Activated T-helper 1 cell treated with anti-CD3 and anti-CD28 coated beads, Interleukin-2, amount 50 U/mL, for 16 hours (primary cell): ENCODE results near the gene UBE2L5.

Experiments used
- DNase-seq, 2 donors: peaks; one replicate each; pipeline ENCODE4 v3.0.0-alpha.2; 2020; ENCODE audit warnings: low read depth in 1 of 2, low spot score in 1 of 2

The UBE2L5 gene

DNA sequence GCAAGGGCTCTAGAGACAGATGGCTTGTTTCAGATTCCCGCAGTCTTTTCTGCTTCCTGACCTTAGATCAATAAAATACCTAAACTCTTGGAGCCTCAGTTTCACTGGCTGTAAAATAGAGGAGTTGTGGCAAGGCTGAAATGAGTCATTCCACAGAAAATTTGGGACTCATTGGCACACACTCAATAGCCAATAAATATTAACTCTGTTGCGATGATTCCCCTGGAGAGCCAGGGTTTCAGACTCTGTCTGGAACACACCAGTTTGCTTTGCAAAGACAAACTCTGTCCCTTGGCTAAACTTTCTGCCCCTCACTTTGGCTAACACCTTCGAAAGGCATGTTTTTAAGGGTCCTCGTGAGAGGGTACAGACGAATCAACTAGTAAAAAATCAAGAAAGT lies 18.1 kb upstream of the UBE2L5 start:
- no peak for DNase-seq

DNA sequence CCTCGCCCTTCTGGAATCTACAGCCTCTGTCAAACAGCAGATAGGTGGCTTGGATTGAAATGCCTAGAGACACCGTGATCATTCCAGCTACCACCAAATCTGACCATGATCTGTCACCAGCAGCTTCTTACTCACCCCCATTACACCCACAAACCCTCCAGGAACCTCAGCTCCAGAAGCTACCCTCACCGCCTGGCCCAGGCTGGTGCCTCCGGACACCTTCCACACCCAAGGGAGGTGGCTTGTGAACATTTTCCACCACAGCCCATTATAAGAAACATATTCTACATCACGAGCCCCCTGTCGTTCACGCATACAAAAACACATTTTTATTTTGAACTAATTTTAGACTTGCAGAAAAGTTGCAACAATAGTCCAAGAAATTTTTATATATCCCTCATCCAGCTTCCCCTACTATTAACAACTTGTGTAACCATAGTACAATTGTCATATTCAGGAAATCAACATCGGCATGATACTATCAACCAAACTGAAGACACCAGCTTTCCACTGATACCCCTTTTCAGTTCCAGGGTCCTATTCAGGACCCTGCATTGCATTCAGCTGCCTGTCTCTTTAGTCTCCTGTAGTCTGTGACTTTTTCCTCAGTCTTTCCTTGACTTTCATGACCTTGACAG lies 15.4 kb upstream of the UBE2L5 start:
- DNase-seq, result no peak

DNA sequence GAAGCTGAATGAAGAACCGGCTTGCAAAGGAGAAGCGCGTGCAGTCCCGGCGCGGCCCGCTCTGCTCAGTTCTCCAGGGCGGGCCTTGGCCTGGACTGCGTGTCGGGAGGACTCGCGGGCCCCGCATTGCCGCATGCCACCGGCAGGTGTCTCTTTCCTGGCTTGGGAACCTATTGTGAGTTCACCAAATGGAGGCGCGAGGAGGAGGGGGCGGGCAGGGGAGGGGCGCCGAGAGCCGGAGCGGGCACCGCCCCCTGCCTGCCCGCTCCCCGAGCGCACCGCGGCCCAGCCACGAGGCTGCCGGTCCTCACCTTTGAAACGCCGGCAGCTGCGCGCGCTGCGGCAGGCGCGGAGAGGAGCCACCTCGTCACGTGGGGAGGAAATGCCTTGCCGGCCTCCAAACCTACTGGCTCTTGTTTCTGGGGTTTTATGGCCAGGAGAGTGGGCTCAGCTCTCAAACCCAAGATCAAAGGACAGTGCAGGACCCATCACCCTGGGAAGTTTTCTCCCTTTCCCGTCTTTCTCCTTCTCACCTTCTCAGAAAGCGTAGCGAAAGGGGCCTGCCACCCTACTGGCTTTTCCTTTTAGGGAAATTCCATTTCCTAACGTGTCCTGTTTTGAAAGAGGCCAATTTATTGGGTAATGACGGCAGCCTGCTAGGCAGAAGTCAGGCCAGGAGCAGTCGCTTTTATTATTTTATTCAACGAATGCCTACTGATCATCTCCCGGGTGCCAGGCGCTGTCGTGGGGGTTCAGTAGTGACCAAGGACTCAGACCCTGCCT lies 13.8 kb upstream of the UBE2L5 start:
- peak; percentile 82 to 84 for DNase-seq

DNA sequence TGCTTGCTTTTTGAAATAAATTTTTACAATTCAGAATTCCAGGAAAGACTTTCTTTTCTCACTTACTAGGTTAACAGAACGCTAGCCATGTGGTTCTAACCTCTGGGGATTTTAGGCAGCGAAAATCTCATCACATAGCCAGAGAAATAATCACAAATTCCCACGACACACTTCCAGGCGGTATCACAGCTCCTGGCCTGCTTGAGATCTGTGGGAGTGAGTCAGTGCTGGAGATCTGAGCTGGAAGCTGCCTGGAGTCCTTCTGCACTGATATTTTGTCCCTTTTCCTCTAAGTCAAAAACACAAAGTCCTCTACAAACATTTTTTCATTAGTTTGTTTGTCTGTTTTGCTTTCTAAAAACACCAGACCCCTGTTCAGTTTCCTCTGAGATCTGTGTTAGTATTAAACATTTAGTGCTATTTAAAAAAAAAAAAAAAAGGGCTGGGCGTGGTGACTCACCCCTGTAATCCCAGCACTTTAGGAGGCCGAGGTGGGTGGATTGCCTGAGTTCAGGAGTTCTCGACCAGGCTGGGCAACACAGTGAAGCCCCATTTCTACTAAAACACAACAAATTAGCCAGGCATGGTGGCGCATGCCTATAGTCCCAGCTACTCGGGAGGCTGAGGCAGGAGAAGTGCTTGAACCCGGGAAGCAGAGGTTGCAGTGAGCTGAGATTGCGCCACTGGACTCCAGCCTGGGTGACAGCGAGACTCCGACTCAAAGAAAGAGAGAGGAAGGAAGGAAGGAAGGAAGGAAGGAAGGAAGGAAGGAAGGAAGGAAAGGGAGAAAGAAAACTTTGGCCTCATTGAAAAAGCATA lies 12.2 kb upstream of the UBE2L5 start:
- no peak for DNase-seq

DNA sequence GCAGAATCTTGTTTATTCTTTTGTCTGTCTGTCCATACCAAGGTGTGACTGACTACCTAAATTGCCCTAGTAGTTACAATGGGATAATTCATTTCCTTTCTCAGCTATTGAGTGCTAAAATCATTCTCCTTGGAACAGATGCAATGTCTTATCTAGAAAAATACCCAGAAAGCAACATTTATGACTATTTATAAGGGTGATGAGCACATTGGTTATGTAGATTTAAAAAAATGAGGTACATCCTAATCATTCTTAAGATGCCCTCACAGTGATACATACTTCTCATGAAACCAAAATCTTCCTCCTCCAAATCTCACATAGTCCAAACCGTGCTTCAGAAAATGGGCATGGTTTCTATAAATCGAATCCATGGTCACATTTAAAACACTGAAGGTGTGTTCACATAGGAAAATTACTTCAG lies 11.6 kb upstream of the UBE2L5 start:
- no peak for DNase-seq

DNA sequence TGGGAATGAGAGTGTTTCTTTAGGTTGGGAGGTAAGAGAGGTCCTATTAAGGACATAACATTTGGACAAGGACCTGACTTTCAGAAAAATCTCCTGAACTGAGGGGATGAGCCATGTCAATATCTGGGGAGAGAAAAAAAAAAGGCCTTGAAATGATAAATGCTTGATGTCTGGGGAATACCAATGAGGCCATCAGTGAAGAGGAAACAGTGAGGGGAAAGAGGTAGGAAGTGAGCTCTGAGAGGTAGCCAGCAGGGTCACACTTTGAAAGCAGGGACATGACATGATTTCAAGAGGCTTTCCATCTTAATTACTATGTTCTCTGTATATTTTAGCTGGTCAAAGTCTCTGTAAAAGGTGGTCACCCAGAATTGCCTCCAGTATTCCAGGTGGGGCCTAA lies 9.9 kb upstream of the UBE2L5 start:
- DNase-seq, result no peak

DNA sequence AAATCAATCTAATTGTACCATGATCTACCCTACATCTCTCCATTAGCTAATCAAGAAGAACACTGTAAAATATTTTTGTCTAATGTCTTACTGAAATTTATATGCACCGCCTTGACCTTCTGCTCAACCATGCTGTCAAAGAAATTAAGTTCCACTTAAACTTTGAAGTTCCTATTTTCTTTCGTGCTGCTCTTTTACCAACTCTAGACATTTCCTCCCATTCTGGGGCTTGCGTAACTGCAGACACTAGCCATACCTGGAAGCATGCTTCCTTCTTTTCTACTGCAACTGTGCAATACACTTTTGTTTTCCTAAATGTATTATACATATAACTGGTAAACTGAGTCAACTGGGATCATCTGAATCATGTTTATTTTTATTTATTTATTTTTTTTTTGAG lies 8.5 kb upstream of the UBE2L5 start:
- no peak for DNase-seq

DNA sequence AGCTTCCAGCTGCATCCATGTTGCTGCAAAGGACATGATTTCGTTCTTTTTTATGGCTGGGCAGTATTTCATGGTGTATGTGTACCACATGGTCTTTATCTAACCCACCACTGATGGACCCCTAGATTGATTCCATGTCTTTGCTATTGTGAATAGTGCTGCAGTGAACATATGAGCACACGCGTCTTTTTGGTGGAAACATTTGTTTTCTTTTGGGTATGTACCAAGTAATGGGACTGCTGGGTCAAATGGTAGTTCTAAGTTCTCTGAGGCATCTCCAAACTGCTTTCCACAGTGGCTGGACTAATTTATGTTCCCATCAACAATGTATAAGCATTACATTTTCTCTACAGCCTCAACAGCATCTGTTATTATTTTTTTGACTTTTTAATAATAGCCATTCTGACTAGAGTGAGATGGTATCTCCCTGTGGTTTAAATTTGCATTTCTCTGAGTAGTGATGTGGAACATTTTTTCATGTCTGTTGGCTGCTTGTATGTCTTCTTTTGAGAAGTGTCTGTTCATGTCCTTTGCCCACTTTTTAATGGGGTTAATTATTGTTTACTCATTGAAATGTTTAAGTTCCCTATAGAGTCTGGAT lies 6.8 kb upstream of the UBE2L5 start:
- no peak for DNase-seq

DNA sequence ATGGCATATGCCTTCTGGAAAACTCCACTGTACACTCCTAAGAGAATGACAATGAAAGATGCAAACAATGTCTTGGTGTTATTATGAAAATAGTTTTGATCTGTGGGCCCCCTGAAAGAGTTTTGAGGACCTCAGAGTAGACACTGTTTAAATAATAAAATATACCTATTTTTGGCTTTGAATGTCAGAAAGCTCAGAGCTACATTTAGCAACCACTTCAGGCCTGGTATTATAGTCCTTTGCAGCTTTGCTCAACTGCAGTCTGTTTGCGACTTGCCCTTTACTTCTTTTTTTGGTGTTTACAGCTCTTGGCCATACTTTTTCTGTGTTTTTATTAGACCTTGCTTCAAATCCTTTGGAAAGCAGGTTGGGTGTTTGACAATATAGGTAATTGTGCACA lies 5.8 kb upstream of the UBE2L5 start:
- DNase-seq, result no peak

DNA sequence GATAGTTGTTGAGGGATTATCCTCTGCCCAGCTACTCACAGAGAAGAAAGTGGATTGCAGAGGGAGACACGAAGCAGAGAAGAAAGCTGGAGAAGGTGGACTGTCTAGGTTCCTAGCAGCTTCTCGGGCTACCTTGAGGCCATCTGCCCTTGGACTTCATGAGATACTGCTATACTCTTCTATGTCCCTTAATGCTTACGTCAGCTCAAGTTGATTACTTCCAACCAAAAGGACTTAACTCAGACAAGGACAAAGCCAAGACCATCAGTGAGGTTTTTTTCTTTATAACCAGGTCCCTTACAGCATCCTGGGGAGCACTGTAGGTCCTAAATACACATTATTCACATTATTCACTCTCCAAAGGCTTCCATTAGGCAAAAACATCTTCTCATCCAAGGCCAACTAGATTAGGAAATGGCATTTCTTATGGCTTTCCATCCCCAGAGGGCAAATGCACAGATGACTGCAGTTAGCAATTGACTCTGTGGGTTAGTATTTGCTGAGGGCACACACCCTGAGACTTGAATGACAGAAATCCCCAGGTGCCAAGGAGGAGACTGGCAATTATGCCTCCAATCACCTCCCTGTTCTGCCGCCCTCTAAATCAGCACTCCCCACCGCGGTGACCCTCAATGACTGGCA lies 4.1 kb upstream of the UBE2L5 start:
- no peak for DNase-seq

DNA sequence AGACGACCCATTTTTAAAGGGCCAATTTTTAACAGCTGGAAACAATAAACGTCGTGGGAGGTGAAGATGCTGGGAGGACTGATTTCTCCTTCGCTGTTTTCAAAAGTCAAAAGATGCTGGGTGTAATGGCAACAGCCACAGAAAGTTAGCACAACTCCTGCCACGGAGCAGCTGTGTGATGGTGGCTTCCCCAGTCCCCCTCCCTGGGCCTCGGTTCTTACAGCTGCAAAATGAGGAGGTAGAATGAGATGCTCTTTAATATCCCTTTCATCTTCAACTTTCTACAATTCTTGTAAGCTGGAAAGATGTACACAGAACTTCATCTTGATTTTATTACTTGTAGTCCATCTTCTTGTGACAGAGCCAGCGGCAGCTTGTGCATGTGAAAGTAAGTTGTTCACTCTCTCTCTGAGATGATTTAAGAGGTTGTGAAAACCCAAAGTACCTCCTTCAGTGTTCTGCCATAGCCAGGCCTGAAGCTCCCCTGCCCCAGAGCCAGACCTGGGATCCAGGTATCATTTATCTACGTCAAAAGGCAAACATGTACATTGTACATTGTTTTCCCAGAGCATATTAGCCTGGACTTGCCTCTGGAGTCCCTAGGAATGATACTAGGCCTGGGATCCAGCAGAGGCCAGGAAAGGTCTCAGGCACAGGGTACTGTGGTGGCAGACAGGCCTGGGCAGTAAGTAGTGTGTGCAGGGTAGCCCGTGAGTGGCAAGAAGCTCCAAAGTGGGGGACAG lies 3.4 kb upstream of the UBE2L5 start:
- no peak for DNase-seq

DNA sequence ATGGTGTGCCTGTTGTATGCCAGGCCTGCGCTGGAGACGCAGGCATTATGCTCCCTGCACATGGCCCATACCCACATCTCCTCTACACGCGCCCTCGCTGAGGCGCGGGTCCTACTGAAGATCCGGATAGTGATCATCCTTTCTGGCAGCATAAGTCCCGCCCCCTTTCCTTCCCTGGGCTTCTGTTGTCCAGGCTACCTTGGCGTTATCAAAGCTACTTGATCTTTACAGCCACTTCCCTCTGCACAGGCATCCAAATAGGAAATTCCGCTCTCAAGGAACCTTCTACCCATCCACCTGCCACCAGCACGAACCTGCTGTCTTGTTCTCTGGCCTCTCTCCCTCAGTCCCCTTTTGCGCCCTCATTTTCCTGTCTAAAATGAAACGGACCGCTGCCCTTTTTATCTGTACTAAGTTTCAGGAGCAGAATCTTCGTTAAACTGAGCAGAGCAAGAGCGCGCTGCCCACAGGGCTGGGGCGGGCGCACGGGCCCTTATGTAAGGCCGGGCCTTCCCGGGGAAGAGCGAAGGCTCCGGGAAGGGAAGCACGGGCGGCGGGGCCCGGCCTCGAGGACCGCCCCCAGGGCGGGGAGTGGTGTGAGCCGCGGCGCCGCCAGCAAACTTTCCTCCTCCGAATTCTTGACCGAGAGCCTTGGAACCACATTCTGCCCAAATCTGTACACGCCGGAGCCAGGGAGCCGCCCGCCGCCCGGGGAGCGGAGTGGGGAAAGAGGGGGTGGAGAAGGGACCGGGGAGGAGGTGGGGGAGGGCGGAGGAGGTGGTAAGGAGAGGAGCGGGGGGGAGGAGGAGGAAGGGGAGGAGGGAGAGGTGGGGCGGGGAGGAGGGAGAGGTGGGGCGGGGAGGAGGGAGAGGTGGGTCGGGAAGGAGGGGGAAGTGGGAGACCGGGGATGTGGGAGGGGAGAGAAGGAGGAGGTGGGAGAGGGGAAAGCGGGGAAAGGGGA lies 920 bp upstream of the UBE2L5 start:
- no peak for DNase-seq

DNA sequence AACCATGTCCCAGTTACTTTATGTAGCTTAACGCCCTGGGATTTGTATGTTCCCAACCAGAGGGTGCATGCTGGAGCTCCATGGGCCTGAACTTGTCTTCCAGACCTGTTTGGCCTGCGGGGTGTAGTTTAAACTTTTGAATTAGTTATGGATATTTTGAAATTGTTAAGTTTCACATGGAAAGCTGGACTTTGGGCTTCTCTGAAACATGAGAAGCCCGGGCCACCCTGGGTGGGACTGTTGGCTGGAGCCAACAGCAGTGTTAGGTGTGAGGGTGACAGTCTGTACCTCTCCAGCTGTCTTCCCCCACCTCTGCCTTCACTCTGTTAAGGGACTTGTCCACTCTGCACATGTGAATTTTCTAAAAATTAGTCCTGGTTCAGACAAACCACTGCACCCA lies 1.6 kb downstream of the UBE2L5 start:
- no peak for DNase-seq

DNA sequence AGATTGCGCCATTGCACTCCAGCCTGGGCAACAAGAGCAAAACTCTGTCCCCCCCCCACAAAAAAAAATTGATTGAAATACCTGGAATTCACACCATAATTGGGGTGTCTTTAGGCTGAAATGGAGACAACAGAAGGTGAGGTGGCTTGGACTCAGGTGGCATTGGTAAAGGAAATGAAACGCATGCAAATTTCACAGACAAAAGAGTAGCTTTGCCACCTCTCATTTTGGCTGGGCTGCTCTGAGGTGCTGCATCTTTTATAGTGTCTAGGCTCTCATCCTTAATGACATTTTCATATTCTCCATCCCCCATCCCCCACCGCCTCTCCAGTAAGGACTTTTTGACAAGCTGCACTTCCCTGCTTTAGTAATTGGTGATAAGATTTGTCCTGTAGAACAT lies 6.9 kb downstream of the UBE2L5 start:
- no peak for DNase-seq

DNA sequence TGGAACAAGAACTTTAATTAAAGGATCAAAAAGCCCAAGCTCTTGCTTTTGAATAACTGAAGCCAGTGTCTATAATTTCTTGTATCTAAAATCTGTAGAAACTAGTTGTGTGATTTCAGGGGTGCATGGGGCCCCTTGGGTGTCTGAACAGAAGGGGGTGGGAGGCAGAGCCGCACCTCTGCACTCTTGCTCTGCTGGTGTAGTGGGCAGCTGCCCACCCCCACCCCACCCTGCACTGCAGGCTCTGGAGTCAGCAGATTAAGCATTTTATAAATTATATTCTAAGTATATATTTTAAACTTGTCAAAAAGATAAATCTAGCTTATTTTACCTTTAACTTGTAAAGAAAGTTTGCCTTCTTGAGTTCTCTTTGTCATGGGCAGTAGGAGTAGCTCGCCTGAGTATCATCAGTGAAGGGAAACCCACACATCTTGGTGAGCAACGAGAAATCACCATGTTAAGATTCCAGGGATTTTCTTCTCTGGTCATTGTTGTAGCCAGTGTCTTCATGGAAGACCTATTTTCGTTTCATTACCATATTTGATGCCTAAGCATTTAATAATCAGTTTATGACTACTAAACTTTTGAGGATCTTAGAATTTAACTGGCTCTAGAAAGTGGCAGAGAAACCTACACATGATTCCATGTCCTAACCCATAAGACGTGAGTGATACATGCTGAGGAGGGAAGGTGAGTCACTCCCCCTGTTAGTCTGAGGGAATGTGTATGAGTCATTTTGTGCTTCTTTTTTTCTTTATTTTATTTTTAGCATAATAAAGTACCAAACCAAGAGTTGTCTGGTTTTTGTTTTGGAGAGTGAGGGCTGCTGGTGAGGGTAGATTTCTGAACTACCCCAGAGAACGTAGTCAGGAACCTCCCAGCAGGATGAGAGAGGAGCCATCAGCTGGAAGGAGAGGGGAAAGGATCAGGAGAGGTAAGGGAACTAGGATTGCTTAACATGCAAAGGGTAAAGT lies 7.7 kb downstream of the UBE2L5 start:
- no peak for DNase-seq

DNA sequence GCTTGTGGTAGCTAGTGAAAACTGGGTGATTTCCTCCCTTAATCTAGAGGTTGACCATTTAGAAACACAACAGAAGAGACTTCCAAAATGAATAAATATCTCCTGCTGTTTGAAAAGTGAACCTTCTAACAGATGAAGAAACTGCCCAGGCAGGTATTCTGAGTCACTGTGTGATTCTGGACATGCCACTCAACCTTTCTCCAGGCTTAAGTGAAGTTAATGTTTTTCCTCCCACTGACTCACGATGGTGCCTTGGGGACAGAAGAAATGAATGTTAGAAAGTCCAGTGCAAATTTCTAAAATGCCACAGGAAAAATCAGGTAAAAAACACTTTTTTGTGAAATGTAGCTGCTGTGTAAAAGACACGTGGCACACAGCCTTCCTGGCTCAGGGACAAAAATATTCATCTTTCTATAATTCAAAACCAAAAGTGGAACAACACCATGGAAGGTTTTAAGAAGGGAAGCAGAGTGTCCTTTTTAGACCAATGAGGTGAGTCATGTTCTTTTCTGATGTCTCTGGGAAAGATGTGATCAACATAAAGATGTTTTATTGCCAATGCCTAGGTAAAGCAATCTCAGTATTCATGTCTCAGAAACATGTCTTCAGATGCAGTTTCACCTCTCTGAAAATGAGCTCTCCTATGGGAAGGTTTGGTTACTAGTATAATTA lies 9.1 kb downstream of the UBE2L5 start:
- DNase-seq, result no peak

DNA sequence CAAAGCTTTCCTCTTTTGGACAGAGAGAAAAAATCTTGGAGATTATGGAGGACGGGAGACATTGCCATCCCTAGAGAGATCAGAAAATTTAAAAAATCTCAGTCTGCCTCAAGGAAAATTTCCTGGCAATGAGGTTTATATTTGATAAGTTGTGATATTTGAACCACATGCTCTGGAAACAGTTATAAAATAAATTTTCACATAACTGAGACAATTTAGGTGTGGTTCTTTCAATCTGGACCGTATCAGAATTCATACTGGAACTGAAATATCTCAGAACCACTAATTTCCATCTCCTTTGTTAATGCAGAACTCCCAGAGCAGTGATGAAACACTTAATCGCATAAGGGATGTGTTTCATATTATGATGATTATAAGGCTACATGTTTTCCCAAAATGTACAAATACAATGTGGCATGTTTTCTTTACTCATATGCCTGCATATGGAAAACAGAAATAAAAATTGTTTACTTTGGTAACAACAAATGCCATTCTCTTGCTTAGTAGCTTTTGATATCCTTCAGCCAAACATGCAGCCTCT lies 13.7 kb downstream of the UBE2L5 start:
- DNase-seq, result no peak
